Measurements from ENCODE around the gene NUP35.

DNA sequence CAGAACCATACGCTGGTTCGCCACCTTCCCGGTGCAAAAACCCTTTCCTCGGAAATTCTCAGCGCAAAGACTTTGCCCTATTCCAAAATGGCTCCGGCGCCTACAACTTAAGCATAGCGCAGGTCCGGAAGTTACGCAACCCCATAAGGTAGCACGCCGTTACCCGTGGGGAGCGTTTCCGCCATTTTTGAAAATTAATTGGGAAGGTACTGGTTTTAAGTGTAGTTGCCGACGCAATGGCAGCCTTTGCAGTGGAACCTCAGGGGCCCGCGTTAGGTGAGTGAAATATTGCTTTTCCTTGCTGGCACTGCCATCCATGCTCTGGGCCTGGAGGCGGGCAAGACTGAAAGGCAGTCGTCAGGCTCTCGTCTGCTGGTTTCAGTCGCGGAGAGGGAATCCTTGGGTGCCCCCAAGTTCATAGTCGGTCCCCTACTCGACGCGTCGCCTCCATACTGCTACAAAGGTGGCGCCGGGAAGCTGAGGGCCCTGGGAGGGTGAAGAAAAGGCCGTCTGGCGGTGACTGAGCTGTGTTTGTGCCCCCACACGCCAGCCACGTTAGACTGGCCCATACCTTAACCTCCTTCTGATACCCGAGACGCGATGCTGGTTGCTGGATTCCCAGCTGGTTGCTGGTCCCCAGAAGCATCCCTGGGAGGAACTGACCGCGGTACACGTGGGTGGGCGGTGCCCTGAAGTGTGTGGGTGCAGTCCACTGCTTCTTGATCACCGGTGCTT lies at the start of gene NUP35:
- TF ChIP-seq, protein P1, sequence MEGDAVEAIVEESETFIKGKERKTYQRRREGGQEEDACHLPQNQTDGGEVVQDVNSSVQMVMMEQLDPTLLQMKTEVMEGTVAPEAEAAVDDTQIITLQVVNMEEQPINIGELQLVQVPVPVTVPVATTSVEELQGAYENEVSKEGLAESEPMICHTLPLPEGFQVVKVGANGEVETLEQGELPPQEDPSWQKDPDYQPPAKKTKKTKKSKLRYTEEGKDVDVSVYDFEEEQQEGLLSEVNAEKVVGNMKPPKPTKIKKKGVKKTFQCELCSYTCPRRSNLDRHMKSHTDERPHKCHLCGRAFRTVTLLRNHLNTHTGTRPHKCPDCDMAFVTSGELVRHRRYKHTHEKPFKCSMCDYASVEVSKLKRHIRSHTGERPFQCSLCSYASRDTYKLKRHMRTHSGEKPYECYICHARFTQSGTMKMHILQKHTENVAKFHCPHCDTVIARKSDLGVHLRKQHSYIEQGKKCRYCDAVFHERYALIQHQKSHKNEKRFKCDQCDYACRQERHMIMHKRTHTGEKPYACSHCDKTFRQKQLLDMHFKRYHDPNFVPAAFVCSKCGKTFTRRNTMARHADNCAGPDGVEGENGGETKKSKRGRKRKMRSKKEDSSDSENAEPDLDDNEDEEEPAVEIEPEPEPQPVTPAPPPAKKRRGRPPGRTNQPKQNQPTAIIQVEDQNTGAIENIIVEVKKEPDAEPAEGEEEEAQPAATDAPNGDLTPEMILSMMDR (conservative IDR thresholded peaks at IDR 0.05; ENCODE audit: low read depth, low read length) = no peak
- no peak for TF ChIP-seq EZH2 (IDR thresholded peaks at IDR 0.05; ENCODE audit: low read length, unreplicated experiment)
- TF ChIP-seq EZH2phosphoT487 (IDR thresholded peaks at IDR 0.05; ENCODE audit: borderline replicate concordance, low read length) = no peak
